ENCODE data around the gene ZNF790. TPM values are rescaled to one million over a fixed set of nuclear protein-coding genes. Genes with fewer than 3 reads are reported as not detected.

Gene ZNF790
- 21.5 TPM for total RNA-seq

GRCh38 chr19:36837906-36838783 is at the start of gene ZNF790:
Gene ZNF790 (minus strand): TSS chr19:36838387. CDS start chr19:36825619, 12,768 bp downstream.

GRCh38 chr19:36850559-36851442 is 12.6 kb upstream of the ZNF790 start, which contains the start of gene ZNF345:
Gene ZNF345 (plus strand): TSS chr19:36850876. CDS start chr19:36876831, 25,955 bp downstream.

GRCh38 chr19:36772311-36773222 is 65.6 kb downstream of the ZNF790 start, which contains the start of gene ZNF850:
Gene ZNF850 (minus strand): TSS chr19:36772807. CDS start chr19:36762606, 10,201 bp downstream.

Small RNA genes lying within 50 kb of the gene (small RNA-seq; reads per million reads assigned to genes)
- gene RF00019: not detected

Other genes starting within 250 kb of the ZNF790 start
- gene ZNF382, start 233.1 kb downstream of the ZNF790 start, total RNA-seq: 88.6 TPM
- 42.2 TPM for gene ZNF461, start 171.6 kb downstream of the ZNF790 start, total RNA-seq
- gene ZNF567, start 150.8 kb downstream of the ZNF790 start, total RNA-seq: 21.0 TPM
- gene ZNF850, start 65.6 kb downstream of the ZNF790 start, total RNA-seq: 7.6 TPM
- gene ZNF345, start 12.5 kb upstream of the ZNF790 start, total RNA-seq: 22.8 TPM
- gene ZNF829, start 77.9 kb upstream of the ZNF790 start, total RNA-seq: 8.3 TPM
- gene ZNF568, start 77.9 kb upstream of the ZNF790 start, total RNA-seq: 39.2 TPM
- 61.6 TPM for gene ZNF420, start 240.0 kb upstream of the ZNF790 start, total RNA-seq